GM23338 (cell line): ENCODE data around the gene WDR27. TPM values are rescaled to one million over a fixed set of nuclear protein-coding genes. Genes with fewer than 3 reads are reported as not detected.

Source experiments
- ATAC-seq: fragments of 200-7000 bp; cut with Tn5 transposase; 3 replicates; pipeline ENCODE4 v1.9.1; 2020
- DNase-seq: peaks from one replicate; pipeline ENCODE4 v3.0.0-alpha.2; 2015; ENCODE audit warnings: low spot score
- H2AFZ ChIP-seq: fragments of 200-600 bp; sonication (generic); 2 replicates; pipeline ENCODE4 v1.8.0; 2016; ENCODE audit warnings: antibody characterized with exemption, mild to moderate bottlenecking, moderate library complexity
- H3F3A ChIP-seq: fragments of 200-600 bp; sonication (generic); replicated peaks from 2 replicates; pipeline ENCODE4 v1.8.0; 2017; ENCODE audit warnings: antibody characterized with exemption, mixed run types, low read depth
- H3K27ac ChIP-seq: fragments of 200-600 bp; sonication (generic); 2 replicates; pipeline ENCODE4 v1.6.1; 2016; ENCODE audit warnings: low read depth
- H3K27me3 ChIP-seq: fragments of 200-600 bp; sonication (generic); 2 replicates; pipeline ENCODE4 v1.8.0; 2016; ENCODE audit warnings: mild to moderate bottlenecking, mixed run types, moderate library complexity; ENCODE audit not compliant: insufficient read depth
- H3K36me3 ChIP-seq: fragments of 200-600 bp; sonication (generic); 2 replicates; pipeline ENCODE4 v1.8.0; 2016; ENCODE audit warnings: mild to moderate bottlenecking; ENCODE audit not compliant: insufficient read depth
- H3K4me1 ChIP-seq: fragments of 200-600 bp; sonication (generic); 2 replicates; pipeline ENCODE4 v1.8.0; 2016; ENCODE audit warnings: mild to moderate bottlenecking, moderate library complexity; ENCODE audit not compliant: insufficient read depth
- H3K4me2 ChIP-seq: fragments of 200-600 bp; sonication (generic); 2 replicates; pipeline ENCODE4 v1.7.1; 2017; ENCODE audit warnings: mixed run types
- H3K4me3 ChIP-seq: fragments of 200-600 bp; sonication (generic); 2 replicates; pipeline ENCODE4 v1.6.1; 2016; ENCODE audit warnings: mixed run types
- H3K79me2 ChIP-seq: fragments of 200-600 bp; sonication (generic); replicated peaks from 2 replicates; pipeline ENCODE4 v1.8.0; 2017; ENCODE audit warnings: mild to moderate bottlenecking; ENCODE audit not compliant: insufficient read depth
- H3K9me2 ChIP-seq: fragments of 200-600 bp; sonication (generic); 2 replicates; pipeline ENCODE4 v1.8.0; 2017; ENCODE audit not compliant: insufficient read depth
- H4K20me1 ChIP-seq: fragments of 200-600 bp; sonication (generic); replicated peaks from 2 replicates; pipeline ENCODE4 v1.8.0; 2017; ENCODE audit warnings: mild to moderate bottlenecking; ENCODE audit not compliant: insufficient read depth
- H3K27ac Mint-ChIP-seq: 2 replicates; pipeline ENCODE4 v1.8.0; 2020; ENCODE audit warnings: inconsistent platforms, mild to moderate bottlenecking, moderate library complexity, mixed read lengths
- H3K27me3 Mint-ChIP-seq: 3 replicates; pipeline ENCODE4 v1.8.0; 2022; ENCODE audit warnings: low read depth, mild to moderate bottlenecking, moderate library complexity, mixed read lengths, inconsistent platforms; ENCODE audit not compliant: insufficient read depth, poor library complexity
- H3K36me3 Mint-ChIP-seq: 3 replicates; pipeline ENCODE4 v1.8.0; 2021; ENCODE audit warnings: low read depth, mild to moderate bottlenecking, inconsistent platforms, moderate library complexity, mixed read lengths
- H3K4me1 Mint-ChIP-seq: 3 replicates; pipeline ENCODE4 v1.8.0; 2020; ENCODE audit warnings: mild to moderate bottlenecking, inconsistent platforms, mixed read lengths
- H3K4me3 Mint-ChIP-seq: 3 replicates; pipeline ENCODE4 v1.8.0; 2021; ENCODE audit warnings: moderate library complexity, mild to moderate bottlenecking, inconsistent platforms, mixed read lengths
- H3K9me3 Mint-ChIP-seq: 3 replicates; pipeline ENCODE4 v1.8.0; 2020; ENCODE audit warnings: moderate library complexity, mild to moderate bottlenecking, inconsistent platforms, mixed read lengths
- CREB1 ChIP-seq: fragments of 250-450 bp; sonication (Bioruptor Pico); IDR thresholded peaks from 2 replicates; pipeline ENCODE4 v1.5.0; 2020; ENCODE audit warnings: low read depth, mild to moderate bottlenecking, moderate library complexity
- JUNB ChIP-seq: IDR thresholded peaks from one replicate; pipeline ENCODE4 v1.6.1; 2016; ENCODE audit warnings: antibody characterized with exemption; ENCODE audit not compliant: unreplicated experiment
- POLR2AphosphoS5 ChIP-seq: IDR thresholded peaks from 2 replicates; pipeline ENCODE4 v1.6.1; 2016; ENCODE audit warnings: antibody characterized with exemption, low read depth
- STAT1 ChIP-seq: IDR thresholded peaks from one replicate; pipeline ENCODE4 v1.6.1; 2016; ENCODE audit warnings: antibody characterized with exemption; ENCODE audit not compliant: unreplicated experiment
- ZNF114 ChIP-seq: fragments of 250-450 bp; sonication (Bioruptor Pico); IDR thresholded peaks from 2 replicates; pipeline ENCODE4 v1.5.0; 2020; ENCODE audit warnings: mild to moderate bottlenecking, moderate library complexity
- ZNF331 ChIP-seq: fragments of 250-450 bp; sonication (Bioruptor Pico); IDR thresholded peaks from 2 replicates; pipeline ENCODE4 v1.5.0; 2020; ENCODE audit warnings: low read depth, mild to moderate bottlenecking, moderate library complexity
- ZNF462 ChIP-seq: fragments of 250-450 bp; sonication (Bioruptor Pico); IDR thresholded peaks from 2 replicates; pipeline ENCODE4 v1.5.0; 2020; ENCODE audit warnings: mild to moderate bottlenecking, moderate library complexity
- polyA plus RNA-seq: library from polyadenylated mRNA; unstranded; fragments of >200 nt; fragmentation: Nextera tagmentation; extraction: Ambion mirVana; gene quantifications from 2 replicates; pipeline ENCODE4 v1.2.1, GENCODE V29; 2016
- total RNA-seq: library from RNA; depleted of rRNA; stranded (reverse); fragments of >200 nt; shearing (Covaris generic); gene quantifications from 2 replicates; pipeline ENCODE4 v1.2.3, GENCODE V29; 2014

The WDR27 gene
- total and polyA plus RNA-seq, 2 experiments from 2014 or later = 55.3 to 80.4 TPM

DNA sequence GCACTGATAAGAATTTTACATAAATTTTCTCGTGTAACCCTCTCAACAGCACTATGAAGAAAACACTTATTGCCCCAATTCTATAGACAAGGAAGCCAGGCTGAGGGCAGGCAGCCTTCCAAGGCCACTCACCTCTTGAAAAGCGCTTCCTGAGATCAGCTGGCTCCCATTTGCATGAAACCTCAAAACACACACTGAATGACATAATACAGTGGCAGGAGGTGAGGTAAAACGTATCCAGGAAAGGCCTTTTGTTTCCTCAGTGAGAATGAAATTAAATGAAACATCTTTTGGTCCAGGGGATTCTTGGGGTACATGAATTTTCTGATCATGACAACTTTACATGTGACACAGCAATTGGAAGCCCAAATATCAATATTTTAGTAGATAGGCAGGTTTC lies 112.5 kb downstream of the WDR27 start (continued):
- no peak for TF ChIP-seq ZNF462 (CRISPR knock-in tag)

- DNase-seq = no peak
- Histone ChIP-seq H4K20me1 (no peaks in the 10 kb centered on the region; the same call in 1 of the 2 replicates), H3K4me3 (no peak overlapping the region), H3K4me2 (no peak overlapping the region), H3K36me3 (no peaks in the 10 kb centered on the region), H2AFZ (no peak overlapping the region), H3K79me2 (no peaks in the 10 kb centered on the region), H3K27ac (no peak overlapping the region), H3F3A (no peaks in the 10 kb centered on the region), H3K9me2 (peaks cover 11% of the 10 kb centered on the region; the same call in 1 of the 2 replicates), H3K4me1 (no peaks in the 10 kb centered on the region), H3K27me3 (no peaks in the 10 kb centered on the region)
- Mint-ChIP-seq H3K9me3 (no peaks in the 10 kb centered on the region), H3K27ac (no peak overlapping the region), H3K4me3 (no peak overlapping the region), H3K36me3 (peaks cover 17% of the 10 kb centered on the region; the same call in 2 of the 3 replicates), H3K4me1 (no peaks in the 10 kb centered on the region), H3K27me3 (peaks cover 2% of the 10 kb centered on the region)
- TF ChIP-seq JUNB = no peak
- no peak for ATAC-seq
Measured at GRCh38 chr6:169587975-169588374, 113.9 kb downstream of the WDR27 start.

DNA sequence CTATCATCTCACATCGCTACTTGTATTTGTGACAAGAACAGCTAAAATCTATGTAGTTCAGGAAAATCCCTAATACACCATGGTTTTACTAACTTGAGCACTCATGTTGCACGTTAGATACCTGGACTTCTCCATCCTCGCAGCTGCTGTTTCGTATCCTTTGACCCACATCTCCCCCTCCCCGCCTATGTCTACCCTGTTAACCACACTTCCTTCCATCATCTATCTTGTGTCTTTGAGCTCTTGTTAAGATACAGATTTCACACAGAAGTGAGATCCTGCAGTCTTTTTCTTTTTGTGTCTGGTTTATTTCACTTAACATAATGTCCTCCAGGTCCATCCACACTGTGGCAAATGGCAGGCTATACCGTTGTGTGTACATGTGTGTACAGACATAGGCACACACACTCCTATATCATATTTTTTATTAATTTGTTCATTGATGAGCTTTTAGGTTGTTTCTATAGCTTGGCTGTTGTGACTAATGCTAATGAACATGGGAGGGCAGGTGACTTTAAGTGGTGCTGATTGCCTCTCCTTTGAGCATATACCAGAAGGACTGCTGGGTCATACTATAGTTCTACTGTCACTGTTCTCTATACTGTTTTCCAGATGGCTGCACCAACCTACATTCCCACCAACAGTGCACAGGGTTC lies 117.8 kb downstream of the WDR27 start:
- no peak overlapping the region for H3K4me3 Mint-ChIP-seq
- Histone ChIP-seq H4K20me1 (no peaks in the 10 kb centered on the region; the same call in 1 of the 2 replicates), H3K79me2 (no peaks in the 10 kb centered on the region), H3K4me2 (no peak overlapping the region), H3K27ac (no peak overlapping the region), H3K36me3 (no peaks in the 10 kb centered on the region), H3K9me2 (peaks cover 11% of the 10 kb centered on the region; the same call in 1 of the 2 replicates), H2AFZ (no peak overlapping the region), H3K4me3 (no peak overlapping the region), H3K4me1 (no peaks in the 10 kb centered on the region), H3K27me3 (no peaks in the 10 kb centered on the region), H3F3A (no peaks in the 10 kb centered on the region)
- H3K36me3 Mint-ChIP-seq = peaks cover 20% of the 10 kb centered on the region
- no peak overlapping the region for H3K27ac Mint-ChIP-seq
- H3K9me3 Mint-ChIP-seq = no peaks in the 10 kb centered on the region
- DNase-seq = no peak
- no peak for TF ChIP-seq STAT1
- no peak for TF ChIP-seq ZNF331 (CRISPR knock-in tag)
- TF ChIP-seq POLR2AphosphoS5 = no peak
- TF ChIP-seq CREB1 (CRISPR knock-in tag) = no peak
- no peak for TF ChIP-seq ZNF114 (CRISPR knock-in tag)
- ATAC-seq = no peak
- H3K4me1 Mint-ChIP-seq = peaks cover 9% of the 10 kb centered on the region
- peaks cover 5% of the 10 kb centered on the region for H3K27me3 Mint-ChIP-seq
